HepG2 (cell line): ENCODE measurements around the gene RNASE13. TPM values are rescaled to one million over a fixed set of nuclear protein-coding genes. Genes with fewer than 3 reads are reported as not detected.
A peak's percentile ranks its signal among the peaks of the same experiment; 100 is the strongest.

ENCODE experiments used
- BRCA1 ChIP-seq: sonication (generic); formaldehyde crosslinking; IDR thresholded peaks from 2 replicates; pipeline ENCODE4 v1.4.0; 2020; ENCODE audit warnings: missing genetic modification reagents
- CEBPG ChIP-seq: IDR thresholded peaks from 2 replicates; pipeline ENCODE4 v1.6.1; 2016
- CREB1 ChIP-seq, 2 experiments: fragments of 450-650 bp in 1 of 2; IDR thresholded peaks; 2 replicates each; pipeline ENCODE4 v1.6.1; 2016 to 2017; ENCODE audit warnings: control low read depth in 1 of 2, mild to moderate bottlenecking in 1 of 2, missing compliant biosample characterization in 1 of 2, missing genetic modification characterization in 1 of 2
- FOXJ3 ChIP-seq: sonication (generic); formaldehyde crosslinking; IDR thresholded peaks from 2 replicates; pipeline ENCODE4 v1.4.0; 2020; ENCODE audit warnings: missing genetic modification reagents, mild to moderate bottlenecking, borderline replicate concordance
- MIER2 ChIP-seq: IDR thresholded peaks from 2 replicates; pipeline ENCODE4 v1.6.1; 2016; ENCODE audit warnings: missing biosample characterization, missing genetic modification reagents
- NR2C2 ChIP-seq: sonication (generic); formaldehyde crosslinking; IDR thresholded peaks from 2 replicates; pipeline ENCODE4 v1.4.0; 2020; ENCODE audit warnings: missing genetic modification reagents, mild to moderate bottlenecking, moderate library complexity, borderline replicate concordance
- PCBP1 ChIP-seq: fragments of 200-400 bp; formaldehyde crosslinking; IDR thresholded peaks from 2 replicates; pipeline ENCODE4 v1.6.1; 2017; ENCODE audit warnings: mild to moderate bottlenecking, low read depth, low read length, borderline replicate concordance
- TCF7 ChIP-seq: sonication (generic); IDR thresholded peaks from 2 replicates; pipeline ENCODE4 v1.6.1; 2016; ENCODE audit warnings: antibody characterized with exemption, low read depth
- TCF7L2 ChIP-seq: IDR thresholded peaks from 2 replicates; pipeline ENCODE4 v1.6.1; 2011; ENCODE audit warnings: mild to moderate bottlenecking, low read depth, low read length, moderate library complexity
- XRCC5 ChIP-seq: fragments of 200-400 bp; formaldehyde crosslinking; optimal IDR thresholded peaks from 2 replicates; pipeline ENCODE3; 2017; ENCODE audit warnings: mild to moderate bottlenecking, low read length
- ZNF235 ChIP-seq: sonication (generic); formaldehyde crosslinking; IDR thresholded peaks from 2 replicates; pipeline ENCODE4 v1.8.1; 2023; ENCODE audit warnings: mild to moderate bottlenecking, missing genetic modification reagents, borderline replicate concordance
- ZNF3 ChIP-seq: IDR thresholded peaks from 2 replicates; pipeline ENCODE4 v1.7.0; 2017; ENCODE audit warnings: inconsistent platforms
- ZNF451 ChIP-seq: sonication (generic); formaldehyde crosslinking; IDR thresholded peaks from 2 replicates; pipeline ENCODE4 v1.5.0; 2020; ENCODE audit warnings: mild to moderate bottlenecking, missing genetic modification reagents
- ZNF547 ChIP-seq: sonication (generic); formaldehyde crosslinking; IDR thresholded peaks from 2 replicates; pipeline ENCODE4 v1.5.1; 2020; ENCODE audit warnings: mild to moderate bottlenecking, missing genetic modification reagents
- ZNF629 ChIP-seq: sonication (generic); formaldehyde crosslinking; conservative IDR thresholded peaks from 2 replicates; pipeline ENCODE4 v1.5.0; 2020; ENCODE audit warnings: missing genetic modification reagents
- ZNF672 ChIP-seq: sonication (generic); formaldehyde crosslinking; IDR thresholded peaks from 2 replicates; pipeline ENCODE4 v1.8.1; 2022; ENCODE audit warnings: missing genetic modification reagents
- ZNF747 ChIP-seq: sonication (generic); formaldehyde crosslinking; IDR thresholded peaks from 2 replicates; pipeline ENCODE4 v1.8.1; 2023; ENCODE audit warnings: missing genetic modification reagents, mild to moderate bottlenecking, borderline replicate concordance
- ZNF772 ChIP-seq: sonication (generic); formaldehyde crosslinking; IDR thresholded peaks from 2 replicates; pipeline ENCODE4 v1.5.0; 2020; ENCODE audit warnings: mild to moderate bottlenecking, missing genetic modification reagents
- ZSCAN21 ChIP-seq: sonication (generic); formaldehyde crosslinking; IDR thresholded peaks from 2 replicates; pipeline ENCODE4 v1.8.0; 2022; ENCODE audit warnings: mild to moderate bottlenecking, missing genetic modification reagents, moderate library complexity, borderline replicate concordance
- polyA plus RNA-seq, 8 experiments: library from polyadenylated mRNA; depleted of rRNA in 3 of 8; stranded (reverse) in 7 of 8; unstranded in 1 of 8; fragments of >200 nt; fragmentation: Illumina TruSeq in 4 of 8; extraction: Trizol in 4 of 8; gene quantifications; 2 replicates each; pipeline versions ENCODE4 v1.2.1 to v1.2.3, GENCODE V29; 2011 to 2016; ENCODE audit warnings: low read depth in 4 of 8, missing spikeins in 1 of 8, mixed read lengths in 1 of 8; ENCODE audit not compliant: insufficient read depth in 1 of 8
- total RNA-seq, 5 experiments: library from RNA; depleted of rRNA; stranded (reverse); fragments of >200 nt; fragmentation: Illumina TruSeq; extraction: Trizol; gene quantifications; 2 replicates each; pipeline ENCODE4 v1.2.3, GENCODE V29; 2016; ENCODE audit warnings: low read depth in 1 of 5
- TF ChIP-seq, protein P1 (sequence below): sonication (generic); formaldehyde crosslinking; IDR thresholded peaks from 2 replicates; pipeline ENCODE4 v1.5.0; 2020; ENCODE audit warnings: missing genetic modification reagents
- TF ChIP-seq, protein P2 (sequence below): IDR thresholded peaks from 2 replicates; pipeline ENCODE4 v1.6.1; 2018; ENCODE audit warnings: missing genetic modification reagents, mild to moderate bottlenecking, missing compliant biosample characterization
- TF ChIP-seq, protein P3 (sequence below): sonication (generic); formaldehyde crosslinking; IDR thresholded peaks from 2 replicates; pipeline ENCODE4; 2020; ENCODE audit warnings: missing genetic modification reagents, mild to moderate bottlenecking, borderline replicate concordance
- TF ChIP-seq, protein P4 (sequence below): sonication (generic); formaldehyde crosslinking; IDR thresholded peaks from 2 replicates; pipeline ENCODE4 v1.4.0; 2020; ENCODE audit warnings: missing genetic modification reagents, borderline replicate concordance

RNASE13 gene
- total and polyA plus RNA-seq, 2 of the 13 experiments (the other 11 are each of a cell fraction or from before 2014, with no cell fraction given), result 1.0 TPM; not detected in 1

DNA sequence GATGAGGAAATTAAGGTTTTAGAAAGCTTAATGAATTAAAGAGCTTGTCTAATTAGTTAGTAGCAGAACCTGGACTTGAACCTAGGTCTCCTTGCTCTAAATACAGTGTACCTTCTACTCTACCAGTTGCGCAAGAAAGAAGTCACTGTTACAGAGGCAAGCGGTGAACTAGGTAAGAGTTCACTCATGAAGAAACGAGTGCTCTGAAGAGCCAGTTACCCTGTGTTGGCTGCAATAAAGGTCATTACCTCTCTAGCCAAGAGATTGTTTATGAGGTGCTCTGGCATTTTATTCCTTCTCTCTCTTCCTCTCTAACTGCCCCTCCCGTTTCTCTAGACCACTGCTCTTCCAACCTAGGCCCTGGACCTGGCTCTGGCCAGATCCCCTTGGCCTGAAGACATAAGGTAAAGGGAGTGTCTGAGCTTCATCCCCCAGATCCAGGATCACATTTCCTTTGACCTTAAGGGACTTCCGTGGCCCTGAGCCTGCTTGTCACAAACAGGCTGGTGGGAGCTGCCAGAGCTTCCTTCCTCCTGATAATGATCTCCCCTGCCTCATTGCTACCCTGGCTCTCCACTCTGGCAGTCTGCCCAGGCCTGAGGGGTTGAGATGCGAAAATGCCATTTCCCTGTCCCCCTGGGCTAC is 9.5 kb upstream of the RNASE13 start (continued):
- TF ChIP-seq ZNF772 (CRISPR knock-in tag), result no peak
- TF ChIP-seq ZNF629, result no peak
- no peak for TF ChIP-seq ZNF547 (CRISPR knock-in tag)
- peak; percentile 68; the same call in 1 of the 2 replicates for TF ChIP-seq MIER2 (CRISPR knock-in tag)
- TF ChIP-seq, protein P1, sequence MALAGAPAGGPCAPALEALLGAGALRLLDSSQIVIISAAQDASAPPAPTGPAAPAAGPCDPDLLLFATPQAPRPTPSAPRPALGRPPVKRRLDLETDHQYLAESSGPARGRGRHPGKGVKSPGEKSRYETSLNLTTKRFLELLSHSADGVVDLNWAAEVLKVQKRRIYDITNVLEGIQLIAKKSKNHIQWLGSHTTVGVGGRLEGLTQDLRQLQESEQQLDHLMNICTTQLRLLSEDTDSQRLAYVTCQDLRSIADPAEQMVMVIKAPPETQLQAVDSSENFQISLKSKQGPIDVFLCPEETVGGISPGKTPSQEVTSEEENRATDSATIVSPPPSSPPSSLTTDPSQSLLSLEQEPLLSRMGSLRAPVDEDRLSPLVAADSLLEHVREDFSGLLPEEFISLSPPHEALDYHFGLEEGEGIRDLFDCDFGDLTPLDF (CRISPR knock-in tag), result no peak
- no peak for TF ChIP-seq ZNF235
- TF ChIP-seq ZSCAN21 (CRISPR knock-in tag), result no peak; the same call in 1 of the 2 replicates
- 0 out of 2 replicates have a peak, but pooled peaks have one; percentile 60 for TF ChIP-seq ZNF451 (CRISPR knock-in tag)
- no peak for TF ChIP-seq TCF7L2
- no peak for TF ChIP-seq XRCC5
- TF ChIP-seq ZNF747 (CRISPR knock-in tag), result no peak
- TF ChIP-seq ZNF3, result no peak
- TF ChIP-seq, protein P2, sequence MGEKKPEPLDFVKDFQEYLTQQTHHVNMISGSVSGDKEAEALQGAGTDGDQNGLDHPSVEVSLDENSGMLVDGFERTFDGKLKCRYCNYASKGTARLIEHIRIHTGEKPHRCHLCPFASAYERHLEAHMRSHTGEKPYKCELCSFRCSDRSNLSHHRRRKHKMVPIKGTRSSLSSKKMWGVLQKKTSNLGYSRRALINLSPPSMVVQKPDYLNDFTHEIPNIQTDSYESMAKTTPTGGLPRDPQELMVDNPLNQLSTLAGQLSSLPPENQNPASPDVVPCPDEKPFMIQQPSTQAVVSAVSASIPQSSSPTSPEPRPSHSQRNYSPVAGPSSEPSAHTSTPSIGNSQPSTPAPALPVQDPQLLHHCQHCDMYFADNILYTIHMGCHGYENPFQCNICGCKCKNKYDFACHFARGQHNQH (CRISPR knock-in tag), result peak; percentile 57
- TF ChIP-seq TCF7, result no peak
- TF ChIP-seq CREB1 (IDR thresholded peaks at IDR 0.05), result no peak
- TF ChIP-seq CREB1 (CRISPR knock-in tag; IDR thresholded peaks at IDR 0.05), result peak; percentile 57; the same call in 1 of the 2 replicates
- TF ChIP-seq, protein P3, sequence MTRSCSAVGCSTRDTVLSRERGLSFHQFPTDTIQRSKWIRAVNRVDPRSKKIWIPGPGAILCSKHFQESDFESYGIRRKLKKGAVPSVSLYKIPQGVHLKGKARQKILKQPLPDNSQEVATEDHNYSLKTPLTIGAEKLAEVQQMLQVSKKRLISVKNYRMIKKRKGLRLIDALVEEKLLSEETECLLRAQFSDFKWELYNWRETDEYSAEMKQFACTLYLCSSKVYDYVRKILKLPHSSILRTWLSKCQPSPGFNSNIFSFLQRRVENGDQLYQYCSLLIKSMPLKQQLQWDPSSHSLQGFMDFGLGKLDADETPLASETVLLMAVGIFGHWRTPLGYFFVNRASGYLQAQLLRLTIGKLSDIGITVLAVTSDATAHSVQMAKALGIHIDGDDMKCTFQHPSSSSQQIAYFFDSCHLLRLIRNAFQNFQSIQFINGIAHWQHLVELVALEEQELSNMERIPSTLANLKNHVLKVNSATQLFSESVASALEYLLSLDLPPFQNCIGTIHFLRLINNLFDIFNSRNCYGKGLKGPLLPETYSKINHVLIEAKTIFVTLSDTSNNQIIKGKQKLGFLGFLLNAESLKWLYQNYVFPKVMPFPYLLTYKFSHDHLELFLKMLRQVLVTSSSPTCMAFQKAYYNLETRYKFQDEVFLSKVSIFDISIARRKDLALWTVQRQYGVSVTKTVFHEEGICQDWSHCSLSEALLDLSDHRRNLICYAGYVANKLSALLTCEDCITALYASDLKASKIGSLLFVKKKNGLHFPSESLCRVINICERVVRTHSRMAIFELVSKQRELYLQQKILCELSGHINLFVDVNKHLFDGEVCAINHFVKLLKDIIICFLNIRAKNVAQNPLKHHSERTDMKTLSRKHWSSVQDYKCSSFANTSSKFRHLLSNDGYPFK (CRISPR knock-in tag), result 0 out of 2 replicates have a peak, but pooled peaks have one; percentile 15
- TF ChIP-seq FOXJ3 (CRISPR knock-in tag), result no peak
- TF ChIP-seq, protein P4, sequence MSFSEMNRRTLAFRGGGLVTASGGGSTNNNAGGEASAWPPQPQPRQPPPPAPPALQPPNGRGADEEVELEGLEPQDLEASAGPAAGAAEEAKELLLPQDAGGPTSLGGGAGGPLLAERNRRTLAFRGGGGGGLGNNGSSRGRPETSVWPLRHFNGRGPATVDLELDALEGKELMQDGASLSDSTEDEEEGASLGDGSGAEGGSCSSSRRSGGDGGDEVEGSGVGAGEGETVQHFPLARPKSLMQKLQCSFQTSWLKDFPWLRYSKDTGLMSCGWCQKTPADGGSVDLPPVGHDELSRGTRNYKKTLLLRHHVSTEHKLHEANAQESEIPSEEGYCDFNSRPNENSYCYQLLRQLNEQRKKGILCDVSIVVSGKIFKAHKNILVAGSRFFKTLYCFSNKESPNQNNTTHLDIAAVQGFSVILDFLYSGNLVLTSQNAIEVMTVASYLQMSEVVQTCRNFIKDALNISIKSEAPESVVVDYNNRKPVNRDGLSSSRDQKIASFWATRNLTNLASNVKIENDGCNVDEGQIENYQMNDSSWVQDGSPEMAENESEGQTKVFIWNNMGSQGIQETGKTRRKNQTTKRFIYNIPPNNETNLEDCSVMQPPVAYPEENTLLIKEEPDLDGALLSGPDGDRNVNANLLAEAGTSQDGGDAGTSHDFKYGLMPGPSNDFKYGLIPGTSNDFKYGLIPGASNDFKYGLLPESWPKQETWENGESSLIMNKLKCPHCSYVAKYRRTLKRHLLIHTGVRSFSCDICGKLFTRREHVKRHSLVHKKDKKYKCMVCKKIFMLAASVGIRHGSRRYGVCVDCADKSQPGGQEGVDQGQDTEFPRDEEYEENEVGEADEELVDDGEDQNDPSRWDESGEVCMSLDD (CRISPR knock-in tag), result no peak
- TF ChIP-seq ZNF672, result no peak
- no peak for TF ChIP-seq BRCA1 (CRISPR knock-in tag)
- TF ChIP-seq CEBPG (CRISPR knock-in tag), result peak; percentile 99
- TF ChIP-seq PCBP1, result no peak
- no peak for TF ChIP-seq NR2C2 (CRISPR knock-in tag)
